ENCODE measurements around the gene SLN.
"Not testable (repeated sequence)": the region's sequence is repeated elsewhere in the genome, so short reads cannot be mapped to it uniquely, and the experiment has no call there.

Gene SLN

DNA sequence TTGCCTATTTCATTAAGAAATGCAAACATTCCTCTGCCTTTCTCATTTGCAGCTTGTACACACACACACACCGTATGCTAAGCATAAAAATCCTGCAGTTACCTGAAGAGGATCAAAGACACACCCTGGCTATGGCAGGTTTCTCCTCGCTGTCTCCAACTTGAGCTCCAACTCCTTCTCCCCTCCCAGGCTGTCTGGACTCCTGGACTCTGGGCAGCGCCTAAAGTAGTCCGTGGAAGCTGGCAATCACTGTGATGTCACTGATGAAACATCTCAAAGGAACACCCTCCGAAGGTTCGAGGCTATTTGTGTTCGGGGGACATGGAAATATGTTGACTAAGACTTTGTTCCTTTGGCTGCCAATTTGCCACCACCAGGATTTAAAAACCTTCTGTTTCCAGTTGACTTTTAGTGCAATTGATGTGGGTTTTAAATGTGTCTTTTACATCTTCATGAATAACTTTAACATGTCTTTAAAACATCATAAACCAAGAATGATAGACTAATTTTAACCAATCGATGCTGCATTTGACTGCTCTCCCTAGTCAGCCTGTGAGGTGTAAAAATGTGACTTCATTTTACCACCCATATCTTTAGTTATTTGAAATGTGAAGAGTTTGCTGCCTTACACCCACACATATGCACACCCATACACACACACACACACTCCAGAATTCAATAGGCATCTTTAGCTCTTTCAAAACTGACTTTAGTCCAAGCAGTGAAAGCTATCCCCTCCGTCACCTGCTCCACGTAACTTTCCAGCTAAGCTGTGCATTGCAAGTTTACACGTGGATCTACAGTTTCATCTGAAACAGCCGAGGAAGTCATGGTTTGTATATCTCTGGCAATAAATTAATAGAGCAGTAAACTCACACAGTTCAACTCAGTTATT is at the start of gene SLN:
TSS of gene SLN (minus strand) at position 196 of the 895 bp plus-strand sequence.
- no peak for DNase-seq

DNA sequence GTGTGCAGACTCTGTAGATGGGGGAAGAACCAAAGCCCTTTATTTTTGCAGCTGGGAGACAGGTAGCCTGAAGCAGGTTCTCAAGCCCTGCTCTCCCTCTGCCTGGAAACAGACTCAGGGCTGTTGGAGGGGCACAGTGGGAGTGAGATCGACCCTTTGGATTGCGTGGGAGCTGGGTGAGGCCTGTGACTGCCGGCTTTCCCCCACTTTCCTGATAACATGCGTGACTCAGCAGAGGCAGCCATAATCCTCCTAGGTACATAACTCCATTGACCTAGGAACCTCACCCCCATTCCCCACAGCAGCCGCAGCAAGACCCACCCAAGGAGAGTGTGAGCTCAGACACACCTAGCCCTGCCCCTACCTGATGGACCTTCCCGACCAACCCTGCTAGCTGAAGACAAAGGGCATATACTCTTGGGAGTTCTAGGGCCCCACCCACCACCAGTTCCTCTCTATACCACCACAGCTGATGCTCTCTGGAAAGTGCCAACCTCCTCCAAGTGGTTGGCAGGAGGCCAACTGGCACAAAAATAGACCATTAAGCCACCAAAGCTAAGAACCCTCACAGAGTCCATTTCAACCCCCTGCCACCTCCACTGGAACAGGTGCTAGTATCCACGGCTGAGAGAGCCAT is 47.0 kb upstream of the SLN start:
- not testable (repeated sequence) for DNase-seq

GRCh38 chr11:107757661-107758060 is 45.8 kb upstream of the SLN start:
- peak; percentile 15 for DNase-seq

- no peak for DNase-seq
These were observed 44.7 kb upstream of the SLN start for GRCh38 chr11:107756553-107756952.

DNA sequence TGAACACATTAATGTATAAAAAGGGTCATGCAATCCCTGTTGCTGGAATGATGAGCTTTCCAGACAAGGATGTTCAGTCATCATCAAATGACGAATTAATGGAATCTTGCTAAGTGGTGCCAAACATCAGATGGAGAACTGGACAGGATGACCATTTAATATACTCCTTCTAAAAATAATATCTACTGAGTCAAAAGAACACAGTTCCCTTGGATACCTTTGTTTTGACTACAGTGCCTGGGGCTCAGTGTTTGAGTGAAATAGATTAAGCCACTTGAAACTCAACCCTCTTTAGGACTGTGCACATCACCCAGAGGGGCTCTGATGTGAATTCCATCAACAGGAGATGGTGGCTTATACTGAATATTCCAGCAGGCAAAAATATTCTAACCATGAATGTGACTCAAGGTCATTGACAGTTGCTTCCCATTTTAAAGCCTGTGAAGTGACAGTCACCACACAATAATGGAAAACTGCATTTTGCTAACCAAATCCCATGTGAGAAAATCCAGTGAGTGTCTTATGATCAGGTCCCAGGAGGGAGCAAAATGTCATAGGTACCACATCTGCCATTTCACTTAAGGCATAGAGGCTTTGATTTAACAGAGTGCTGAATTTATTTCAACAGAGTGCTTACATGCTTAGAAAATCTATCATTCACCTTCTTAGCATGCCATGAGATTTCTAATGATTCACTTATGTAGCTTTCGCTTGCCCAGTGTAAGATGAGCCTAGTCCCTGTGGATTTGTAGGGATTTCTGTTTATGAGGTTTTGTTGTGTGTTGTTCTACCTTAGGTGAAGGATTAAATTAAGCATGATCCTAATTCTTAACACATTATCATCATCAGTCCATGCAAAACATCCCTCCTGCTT is 41.3 kb upstream of the SLN start:
- no peak for DNase-seq

DNA sequence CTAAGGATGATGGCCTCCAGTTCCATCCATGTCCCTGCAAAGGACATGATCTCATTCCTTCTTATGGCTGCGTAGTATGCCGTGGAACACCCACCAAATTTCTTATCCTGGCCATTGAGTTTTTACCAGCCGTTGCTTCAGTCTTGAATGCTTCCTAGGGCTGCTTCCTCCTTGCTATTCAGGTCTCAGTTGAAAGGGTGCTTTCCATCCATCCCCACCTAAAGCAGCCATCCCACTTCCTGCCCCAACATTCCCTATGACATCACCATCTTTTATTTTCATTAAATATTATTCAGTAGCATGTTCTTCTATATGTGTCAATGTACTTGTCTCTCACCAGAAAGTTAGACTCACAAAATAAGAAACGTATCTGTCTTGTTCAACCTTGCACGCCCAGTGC is 40.7 kb upstream of the SLN start:
- DNase-seq = no peak

GRCh38 chr11:107751082-107751481 is 39.2 kb upstream of the SLN start:
- DNase-seq = no peak

DNA sequence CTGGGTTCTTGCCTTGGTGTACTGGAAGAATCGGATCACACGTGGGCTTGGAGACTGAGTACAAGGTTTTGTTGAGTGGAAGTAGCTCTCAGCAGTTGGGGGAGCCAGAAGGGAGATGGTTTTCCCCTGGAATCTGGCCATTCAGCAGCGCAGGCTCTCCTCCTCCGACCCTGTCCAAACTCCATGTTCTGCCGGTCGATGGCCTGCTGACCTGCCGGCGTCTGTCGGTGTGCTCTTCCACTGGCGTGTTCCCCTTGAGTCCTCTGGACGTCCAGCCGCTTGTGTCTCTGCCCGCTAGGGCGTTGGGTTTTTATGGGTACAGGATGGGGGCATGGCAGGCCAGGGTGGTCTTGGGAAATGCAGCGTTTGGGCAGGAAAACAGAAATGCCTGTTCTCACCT is 38.5 kb upstream of the SLN start:
- no peak for DNase-seq

DNA sequence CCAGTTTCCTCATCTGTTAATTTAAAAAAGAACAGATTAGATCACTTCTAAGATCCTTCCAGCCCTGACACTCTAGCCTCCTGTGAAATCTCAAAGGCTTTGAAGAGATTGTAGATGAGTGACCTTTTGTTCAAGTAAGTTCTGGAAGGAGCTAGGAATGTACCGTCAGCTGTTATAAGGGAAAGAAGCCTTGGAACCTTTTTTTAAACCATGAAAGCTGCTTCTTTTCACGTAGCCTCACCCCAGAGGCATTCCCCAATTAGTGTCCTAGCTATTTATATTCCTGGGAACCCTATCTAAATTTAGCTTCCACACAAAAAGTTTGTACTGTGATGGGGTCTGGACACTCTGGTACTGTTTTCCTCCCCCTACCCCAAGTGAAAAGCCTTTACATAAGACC is 35.8 kb upstream of the SLN start:
- no peak for DNase-seq

GRCh38 chr11:107744736-107745135 is 32.9 kb upstream of the SLN start:
- no peak for DNase-seq

DNA sequence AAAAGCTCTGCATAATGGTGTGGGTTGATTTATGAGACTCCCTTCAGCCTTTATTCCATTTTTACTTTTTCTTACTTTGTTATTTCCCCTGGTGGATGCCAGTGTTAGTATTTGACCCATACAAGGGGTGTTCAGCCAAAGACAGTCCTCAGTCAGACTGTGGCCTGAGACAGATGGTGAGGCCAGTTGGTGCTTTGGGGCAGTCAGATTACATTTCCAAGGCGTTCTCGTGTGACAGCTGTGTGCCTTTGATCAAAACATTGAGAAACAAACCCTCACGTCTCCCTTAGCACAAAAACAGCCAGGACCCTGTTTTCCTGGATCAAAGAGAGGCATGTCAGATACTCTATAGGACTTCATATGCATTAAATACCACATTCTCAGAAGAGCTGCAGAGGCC is 31.3 kb upstream of the SLN start:
- no peak for DNase-seq

DNA sequence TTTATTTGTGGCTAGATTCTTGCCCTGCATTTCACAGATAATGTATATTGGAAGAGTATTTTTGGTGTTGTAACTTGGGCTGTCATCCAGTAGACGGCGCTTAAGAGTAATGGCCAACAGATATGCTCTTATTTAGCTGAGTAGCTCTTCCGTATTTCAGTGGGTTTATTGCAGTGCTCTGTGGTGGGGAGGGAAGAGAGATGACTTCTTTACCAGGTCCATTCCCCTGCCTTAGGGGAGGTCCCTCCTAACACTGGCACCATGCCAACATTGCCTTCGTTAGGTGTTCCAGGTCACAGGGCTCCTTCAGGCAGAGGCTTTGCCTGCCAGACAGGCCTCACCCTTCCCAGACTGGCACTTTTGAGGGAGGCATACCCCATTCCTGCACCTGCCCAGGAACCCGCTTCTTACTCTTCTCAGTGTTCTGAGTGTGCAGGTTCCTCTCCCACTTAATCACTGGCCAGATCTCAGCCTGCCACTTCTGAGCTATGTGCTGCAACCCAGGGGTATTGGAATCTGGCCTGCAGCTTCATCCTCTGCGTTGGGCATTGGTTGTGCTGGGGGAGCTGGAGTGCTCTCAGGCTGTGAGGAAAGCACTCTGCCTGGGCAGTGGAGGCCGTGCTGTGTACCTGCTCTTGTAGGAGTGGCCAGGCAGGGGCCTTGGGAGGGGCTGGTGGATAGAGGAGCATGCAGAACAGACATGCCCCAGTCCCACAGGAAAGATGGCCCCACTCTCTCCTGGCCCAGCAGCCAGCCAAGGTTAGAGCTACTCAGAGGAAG is 29.4 kb upstream of the SLN start:
- DNase-seq = peak; percentile 12

DNA sequence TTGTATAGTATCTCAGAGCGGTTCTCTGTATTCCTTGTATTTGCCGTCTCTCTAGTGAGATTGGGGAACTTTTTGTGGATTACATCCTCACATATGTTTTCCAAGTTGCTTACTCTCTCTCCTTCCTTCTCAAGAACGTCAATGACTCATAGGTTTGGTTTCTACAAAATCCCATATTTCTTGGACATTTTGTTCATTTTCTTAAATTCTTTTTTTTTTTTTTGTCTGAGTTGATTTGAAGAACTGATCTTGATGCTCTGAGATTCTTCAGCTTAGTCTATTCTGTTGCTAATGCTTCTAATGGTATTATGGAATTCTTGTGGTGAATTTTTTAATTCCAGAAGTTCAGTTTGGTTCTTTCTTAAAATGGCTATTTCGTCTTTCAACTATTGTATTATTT is 28.4 kb upstream of the SLN start:
- no peak for DNase-seq

- no peak for DNase-seq
These were observed 24.7 kb upstream of the SLN start for GRCh38 chr11:107736546-107736945.

DNA sequence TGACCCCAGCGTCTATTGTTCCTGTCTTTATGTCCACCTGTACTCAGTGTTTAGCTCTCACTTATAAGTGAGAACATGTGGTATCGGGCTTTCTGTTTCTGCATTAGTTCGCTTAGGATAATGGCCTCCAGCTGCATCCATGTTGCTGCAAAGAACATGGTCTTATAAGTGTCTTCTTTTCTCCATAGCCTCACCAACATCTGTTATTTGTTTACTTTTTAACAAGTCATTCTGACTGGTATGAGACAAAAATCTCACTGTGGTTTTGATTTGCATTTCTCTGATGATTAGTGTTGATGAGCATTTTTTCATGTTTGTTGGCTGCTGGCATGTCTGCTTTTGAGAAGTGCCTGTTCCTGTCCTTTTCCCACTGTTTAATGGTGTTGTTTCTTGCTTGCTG is 21.7 kb upstream of the SLN start:
- DNase-seq = peak; percentile 31

- DNase-seq = no peak
These were observed 20.8 kb upstream of the SLN start for GRCh38 chr11:107732689-107733051.

DNA sequence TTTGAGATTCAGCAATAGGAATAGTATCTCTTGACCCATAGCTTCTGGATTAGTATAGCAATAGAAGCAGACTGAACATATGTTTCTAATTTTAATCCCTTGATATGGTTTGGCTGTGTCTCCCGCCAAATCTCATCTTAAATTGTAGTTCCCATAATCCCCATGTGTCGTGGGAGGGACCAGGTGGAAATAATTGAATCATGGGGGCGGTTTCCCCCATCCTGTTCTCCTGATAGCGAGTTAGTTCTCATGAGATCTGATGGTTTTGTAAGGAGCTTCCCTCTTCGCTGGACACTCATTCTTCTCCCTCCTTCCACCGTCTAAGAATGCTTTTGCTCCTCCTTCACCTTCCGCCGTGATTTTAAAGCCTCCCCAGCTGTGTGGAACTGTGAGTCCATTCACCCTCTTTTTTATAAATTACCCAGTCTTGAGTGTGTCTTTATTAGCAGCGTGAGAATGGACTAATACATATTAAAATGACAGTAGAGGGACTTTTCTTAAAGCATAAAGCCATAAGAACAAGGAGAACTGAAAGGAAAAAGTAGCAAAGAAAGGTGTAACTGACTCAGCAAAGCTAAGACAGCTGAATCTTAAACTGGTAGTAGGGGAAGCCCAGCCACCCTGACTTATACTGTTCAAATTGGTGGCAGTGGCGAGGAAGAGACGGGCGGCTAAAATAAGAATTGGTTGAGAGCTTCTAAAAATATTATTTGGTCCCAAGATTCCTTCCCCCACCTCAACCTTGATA is 20.3 kb upstream of the SLN start:
- no peak for DNase-seq

DNA sequence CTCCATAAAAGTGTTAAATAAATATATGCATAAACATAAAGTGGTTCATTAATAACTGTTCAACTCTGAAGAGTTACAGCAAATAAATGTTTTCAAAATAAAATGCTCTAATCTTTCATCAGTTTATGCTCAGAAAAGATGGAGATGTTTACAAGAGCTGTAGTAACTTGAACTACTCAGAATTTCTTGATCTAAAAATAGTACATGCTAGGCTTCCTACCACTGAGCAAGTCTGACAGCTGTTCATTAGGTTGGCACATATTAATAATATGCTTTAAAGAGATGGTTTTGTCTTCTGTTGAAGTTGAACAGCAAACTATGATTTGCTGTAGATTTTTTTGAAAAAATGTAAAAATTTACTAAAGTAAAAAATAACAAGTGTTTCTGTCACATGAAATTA is 10.8 kb upstream of the SLN start:
- no peak for DNase-seq

DNA sequence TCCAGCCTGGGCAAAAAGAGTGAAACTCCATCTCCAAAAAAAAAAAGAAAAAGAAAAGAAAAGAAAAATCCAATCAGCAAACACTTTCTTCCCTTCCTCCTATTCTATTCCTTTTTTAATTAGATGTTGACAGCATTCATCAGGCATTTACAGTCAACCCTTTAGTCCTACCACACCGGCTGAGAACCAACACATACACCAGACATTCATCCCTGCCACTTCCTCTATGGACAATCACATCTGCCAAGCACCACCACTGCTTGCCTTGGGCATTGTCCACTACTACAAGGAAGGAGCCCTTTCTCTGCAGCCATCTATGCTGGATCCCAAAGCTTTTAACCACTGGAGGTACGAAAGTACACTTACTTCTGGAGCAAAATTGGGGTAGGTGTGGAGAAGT is 9.4 kb upstream of the SLN start:
- DNase-seq = no peak

DNA sequence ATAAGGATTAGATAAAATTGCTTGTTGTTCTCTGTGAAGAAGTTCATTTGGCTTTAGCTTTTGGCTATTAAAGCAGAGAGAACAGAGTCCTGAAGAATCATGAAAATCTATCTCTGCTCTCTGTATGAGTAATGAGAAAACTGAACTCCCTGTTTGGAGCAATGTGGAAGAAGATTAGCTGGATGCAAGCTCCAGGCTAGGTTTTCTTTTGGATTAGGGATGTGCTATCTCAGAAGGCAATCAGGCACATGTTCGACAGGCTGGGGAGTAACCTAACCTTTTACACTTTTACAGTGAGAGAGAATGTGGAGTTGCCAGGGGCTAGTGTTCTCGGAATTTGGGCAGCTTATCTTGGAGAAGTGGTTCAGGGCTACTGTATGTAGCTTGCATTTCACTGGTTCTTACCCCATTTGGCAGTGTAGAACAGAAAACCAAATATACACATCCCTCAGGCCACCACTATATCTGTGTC is 8.5 kb upstream of the SLN start:
- no peak for DNase-seq

- DNase-seq = no peak
These were observed 7.9 kb upstream of the SLN start for GRCh38 chr11:107719557-107720302.
